ENCODE data around the gene BASP1.

- TF ChIP-seq, protein P1, sequence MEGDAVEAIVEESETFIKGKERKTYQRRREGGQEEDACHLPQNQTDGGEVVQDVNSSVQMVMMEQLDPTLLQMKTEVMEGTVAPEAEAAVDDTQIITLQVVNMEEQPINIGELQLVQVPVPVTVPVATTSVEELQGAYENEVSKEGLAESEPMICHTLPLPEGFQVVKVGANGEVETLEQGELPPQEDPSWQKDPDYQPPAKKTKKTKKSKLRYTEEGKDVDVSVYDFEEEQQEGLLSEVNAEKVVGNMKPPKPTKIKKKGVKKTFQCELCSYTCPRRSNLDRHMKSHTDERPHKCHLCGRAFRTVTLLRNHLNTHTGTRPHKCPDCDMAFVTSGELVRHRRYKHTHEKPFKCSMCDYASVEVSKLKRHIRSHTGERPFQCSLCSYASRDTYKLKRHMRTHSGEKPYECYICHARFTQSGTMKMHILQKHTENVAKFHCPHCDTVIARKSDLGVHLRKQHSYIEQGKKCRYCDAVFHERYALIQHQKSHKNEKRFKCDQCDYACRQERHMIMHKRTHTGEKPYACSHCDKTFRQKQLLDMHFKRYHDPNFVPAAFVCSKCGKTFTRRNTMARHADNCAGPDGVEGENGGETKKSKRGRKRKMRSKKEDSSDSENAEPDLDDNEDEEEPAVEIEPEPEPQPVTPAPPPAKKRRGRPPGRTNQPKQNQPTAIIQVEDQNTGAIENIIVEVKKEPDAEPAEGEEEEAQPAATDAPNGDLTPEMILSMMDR (IDR thresholded peaks at IDR 0.05 in 2 of 3, conservative IDR thresholded peaks at IDR 0.05 in 1 of 3; ENCODE audit: control insufficient read depth in 2 of 3, extremely low read depth in 1 of 3, insufficient read depth in 1 of 3, low read depth in 3 of 3, low read length in 3 of 3) = no peak
- no peak for TF ChIP-seq GABPA (IDR thresholded peaks at IDR 0.05; ENCODE audit: low read depth)
- no peak for TF ChIP-seq HDAC2 (IDR thresholded peaks at IDR 0.05)
- no peak for TF ChIP-seq POLR2A (IDR thresholded peaks at IDR 0.05; ENCODE audit: low read depth, low read length)
- TF ChIP-seq EZH2 (IDR thresholded peaks at IDR 0.05; ENCODE audit: borderline replicate concordance, control insufficient read depth, low read depth, low read length) = no peak
- TF ChIP-seq POLR2AphosphoS5 (IDR thresholded peaks at IDR 0.05; ENCODE audit: low read length) = no peak; the same call in none of the 2 replicates
Observed at GRCh38 chr5:17223367-17224185, 6.1 kb downstream of the BASP1 start.
